AG10803 (cell line): ENCODE measurements around the gene TPSG1.

Experiments
- DNase-seq: peaks from one replicate; pipeline ENCODE4 v3.0.0; 2010; ENCODE audit warnings: low read depth
- H3K4me3 ChIP-seq: 2 replicates; pipeline ENCODE4 v1.5.1; 2011; ENCODE audit warnings: mild to moderate bottlenecking, low read length, control low read depth
- TF ChIP-seq, protein P1 (sequence below): conservative IDR thresholded peaks from 2 replicates; pipeline ENCODE4 v1.5.1; 2011; ENCODE audit warnings: mild to moderate bottlenecking, low read length, control low read depth, inconsistent platforms

Gene TPSG1

GRCh38 chr16:1197237-1197866, 27.7 kb downstream of the TPSG1 start:
- DNase-seq = no peak
- H3K4me3 ChIP-seq = no peak overlapping the region
- TF ChIP-seq, protein P1, sequence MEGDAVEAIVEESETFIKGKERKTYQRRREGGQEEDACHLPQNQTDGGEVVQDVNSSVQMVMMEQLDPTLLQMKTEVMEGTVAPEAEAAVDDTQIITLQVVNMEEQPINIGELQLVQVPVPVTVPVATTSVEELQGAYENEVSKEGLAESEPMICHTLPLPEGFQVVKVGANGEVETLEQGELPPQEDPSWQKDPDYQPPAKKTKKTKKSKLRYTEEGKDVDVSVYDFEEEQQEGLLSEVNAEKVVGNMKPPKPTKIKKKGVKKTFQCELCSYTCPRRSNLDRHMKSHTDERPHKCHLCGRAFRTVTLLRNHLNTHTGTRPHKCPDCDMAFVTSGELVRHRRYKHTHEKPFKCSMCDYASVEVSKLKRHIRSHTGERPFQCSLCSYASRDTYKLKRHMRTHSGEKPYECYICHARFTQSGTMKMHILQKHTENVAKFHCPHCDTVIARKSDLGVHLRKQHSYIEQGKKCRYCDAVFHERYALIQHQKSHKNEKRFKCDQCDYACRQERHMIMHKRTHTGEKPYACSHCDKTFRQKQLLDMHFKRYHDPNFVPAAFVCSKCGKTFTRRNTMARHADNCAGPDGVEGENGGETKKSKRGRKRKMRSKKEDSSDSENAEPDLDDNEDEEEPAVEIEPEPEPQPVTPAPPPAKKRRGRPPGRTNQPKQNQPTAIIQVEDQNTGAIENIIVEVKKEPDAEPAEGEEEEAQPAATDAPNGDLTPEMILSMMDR = no peak

- TF ChIP-seq, protein P1 = no peak
- no peak for DNase-seq
- H3K4me3 ChIP-seq = no peak overlapping the region
These were observed 28.6 kb downstream of the TPSG1 start for GRCh38 chr16:1196494-1196893.

GRCh38 chr16:1195393-1195666, 29.7 kb downstream of the TPSG1 start:
- no peak overlapping the region for H3K4me3 ChIP-seq
- DNase-seq = no peak
- TF ChIP-seq, protein P1 = no peak

DNA sequence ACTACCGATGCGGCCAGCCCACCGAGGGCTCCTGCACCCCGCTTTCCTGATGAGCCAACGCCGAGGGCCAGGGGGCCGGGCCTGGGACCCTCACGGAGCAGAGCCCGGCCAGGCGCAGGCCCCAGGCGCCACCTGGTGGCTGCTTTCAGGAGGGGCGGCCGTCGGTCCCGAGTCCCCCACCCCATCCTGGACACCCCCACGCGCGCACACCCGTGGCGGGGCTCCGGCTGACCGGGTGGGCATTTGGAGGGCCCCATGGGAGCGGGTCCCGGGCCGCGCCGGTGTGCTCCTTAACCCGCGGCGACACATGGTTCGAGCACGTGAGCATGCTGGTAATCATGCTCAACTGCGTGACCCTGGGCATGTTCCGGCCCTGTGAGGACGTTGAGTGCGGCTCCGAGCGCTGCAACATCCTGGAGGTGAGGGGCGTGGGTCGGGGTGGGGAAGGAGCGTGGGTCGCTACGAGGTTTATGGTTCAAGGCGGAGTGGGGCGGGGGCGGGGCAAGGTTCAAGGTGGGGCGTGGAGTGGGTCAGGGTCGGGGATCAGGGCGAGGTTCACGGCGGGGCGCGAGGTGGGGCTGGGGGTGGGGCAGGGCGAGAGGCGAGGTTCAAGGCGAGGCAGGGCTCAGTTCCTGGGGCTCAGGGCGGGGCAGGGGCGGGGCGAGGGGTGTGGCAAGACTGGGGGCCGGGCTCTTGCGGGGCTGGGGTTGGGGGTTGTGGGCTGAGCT, 30.2 kb downstream of the TPSG1 start:
- TF ChIP-seq, protein P1 = peak; percentile 42
- no peak for DNase-seq
- H3K4me3 ChIP-seq = no peak overlapping the region

DNA sequence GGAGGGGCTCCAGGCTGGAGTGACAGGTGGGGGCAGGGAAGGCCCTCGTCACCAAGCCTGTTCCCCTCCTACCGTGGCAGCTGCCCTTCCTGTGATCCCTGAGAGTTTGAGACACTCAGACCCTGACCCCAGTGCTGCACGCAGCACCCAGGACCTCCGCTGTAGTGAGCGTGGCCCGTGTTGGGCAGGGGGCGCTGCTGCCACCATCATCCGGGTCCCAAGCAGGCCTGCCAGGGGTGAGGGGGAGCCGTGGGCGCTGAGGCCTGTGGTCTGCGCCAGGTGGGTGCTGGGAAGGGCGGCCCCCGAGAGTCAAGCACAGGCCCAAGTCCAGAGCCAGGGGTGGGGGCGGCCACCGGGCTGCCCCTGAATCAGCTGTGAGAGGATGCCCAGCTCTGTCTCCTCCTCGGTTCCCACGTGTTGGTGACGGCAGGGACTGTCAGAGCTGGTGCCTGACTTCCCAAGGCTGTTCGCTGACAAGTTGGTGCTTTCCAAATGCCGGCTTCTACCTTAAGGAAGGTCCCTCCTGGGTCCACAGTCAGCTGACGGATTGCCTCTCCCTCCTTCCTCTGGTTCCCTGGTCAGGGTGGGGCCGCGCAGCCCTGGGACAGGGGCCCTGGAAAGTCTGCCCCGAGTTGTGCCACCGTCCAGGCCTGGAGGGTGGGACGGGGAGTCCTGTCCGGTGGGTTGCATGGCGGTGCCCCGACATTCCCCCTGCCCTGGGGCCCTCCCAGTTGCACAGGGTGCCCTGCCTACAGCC, 31.1 kb downstream of the TPSG1 start:
- TF ChIP-seq, protein P1 = no peak
- DNase-seq = no peak
- no peak overlapping the region for H3K4me3 ChIP-seq

GRCh38 chr16:1193143-1193824, 31.8 kb downstream of the TPSG1 start:
- DNase-seq = no peak
- no peak overlapping the region for H3K4me3 ChIP-seq
- TF ChIP-seq, protein P1 = no peak
